GM23338 (cell line): ENCODE results near the gene USP1. TPM values are rescaled to one million over a fixed set of nuclear protein-coding genes. Genes with fewer than 3 reads are reported as not detected.

Source experiments
- ATAC-seq: fragments of 200-7000 bp; cut with Tn5 transposase; 3 replicates; pipeline ENCODE4 v1.9.1; 2020
- DNase-seq: peaks from one replicate; pipeline ENCODE4 v3.0.0-alpha.2; 2015; ENCODE audit warnings: low spot score
- H2AFZ ChIP-seq: fragments of 200-600 bp; sonication (generic); 2 replicates; pipeline ENCODE4 v1.8.0; 2016; ENCODE audit warnings: antibody characterized with exemption, mild to moderate bottlenecking, moderate library complexity
- H3F3A ChIP-seq: fragments of 200-600 bp; sonication (generic); replicated peaks from 2 replicates; pipeline ENCODE4 v1.8.0; 2017; ENCODE audit warnings: antibody characterized with exemption, mixed run types, low read depth
- H3K27ac ChIP-seq: fragments of 200-600 bp; sonication (generic); 2 replicates; pipeline ENCODE4 v1.6.1; 2016; ENCODE audit warnings: low read depth
- H3K27me3 ChIP-seq: fragments of 200-600 bp; sonication (generic); 2 replicates; pipeline ENCODE4 v1.8.0; 2016; ENCODE audit warnings: mild to moderate bottlenecking, mixed run types, moderate library complexity; ENCODE audit not compliant: insufficient read depth
- H3K36me3 ChIP-seq: fragments of 200-600 bp; sonication (generic); 2 replicates; pipeline ENCODE4 v1.8.0; 2016; ENCODE audit warnings: mild to moderate bottlenecking; ENCODE audit not compliant: insufficient read depth
- H3K4me1 ChIP-seq: fragments of 200-600 bp; sonication (generic); 2 replicates; pipeline ENCODE4 v1.8.0; 2016; ENCODE audit warnings: mild to moderate bottlenecking, moderate library complexity; ENCODE audit not compliant: insufficient read depth
- H3K4me2 ChIP-seq: fragments of 200-600 bp; sonication (generic); 2 replicates; pipeline ENCODE4 v1.7.1; 2017; ENCODE audit warnings: mixed run types
- H3K4me3 ChIP-seq: fragments of 200-600 bp; sonication (generic); 2 replicates; pipeline ENCODE4 v1.6.1; 2016; ENCODE audit warnings: mixed run types
- H3K79me2 ChIP-seq: fragments of 200-600 bp; sonication (generic); replicated peaks from 2 replicates; pipeline ENCODE4 v1.8.0; 2017; ENCODE audit warnings: mild to moderate bottlenecking; ENCODE audit not compliant: insufficient read depth
- H3K9me2 ChIP-seq: fragments of 200-600 bp; sonication (generic); 2 replicates; pipeline ENCODE4 v1.8.0; 2017; ENCODE audit not compliant: insufficient read depth
- H4K20me1 ChIP-seq: fragments of 200-600 bp; sonication (generic); replicated peaks from 2 replicates; pipeline ENCODE4 v1.8.0; 2017; ENCODE audit warnings: mild to moderate bottlenecking; ENCODE audit not compliant: insufficient read depth
- H3K27ac Mint-ChIP-seq: 2 replicates; pipeline ENCODE4 v1.8.0; 2020; ENCODE audit warnings: inconsistent platforms, mild to moderate bottlenecking, moderate library complexity, mixed read lengths
- H3K27me3 Mint-ChIP-seq: 3 replicates; pipeline ENCODE4 v1.8.0; 2022; ENCODE audit warnings: low read depth, mild to moderate bottlenecking, moderate library complexity, mixed read lengths, inconsistent platforms; ENCODE audit not compliant: insufficient read depth, poor library complexity
- H3K36me3 Mint-ChIP-seq: 3 replicates; pipeline ENCODE4 v1.8.0; 2021; ENCODE audit warnings: low read depth, mild to moderate bottlenecking, inconsistent platforms, moderate library complexity, mixed read lengths
- H3K4me1 Mint-ChIP-seq: 3 replicates; pipeline ENCODE4 v1.8.0; 2020; ENCODE audit warnings: mild to moderate bottlenecking, inconsistent platforms, mixed read lengths
- H3K4me3 Mint-ChIP-seq: 3 replicates; pipeline ENCODE4 v1.8.0; 2021; ENCODE audit warnings: moderate library complexity, mild to moderate bottlenecking, inconsistent platforms, mixed read lengths
- H3K9me3 Mint-ChIP-seq: 3 replicates; pipeline ENCODE4 v1.8.0; 2020; ENCODE audit warnings: moderate library complexity, mild to moderate bottlenecking, inconsistent platforms, mixed read lengths
- CREB1 ChIP-seq: fragments of 250-450 bp; sonication (Bioruptor Pico); IDR thresholded peaks from 2 replicates; pipeline ENCODE4 v1.5.0; 2020; ENCODE audit warnings: low read depth, mild to moderate bottlenecking, moderate library complexity
- EZH2 ChIP-seq: fragments of 200-600 bp; sonication (generic); IDR thresholded peaks from one replicate; pipeline ENCODE4 v1.8.0; 2017; ENCODE audit warnings: antibody characterized with exemption, mild to moderate bottlenecking, low read depth; ENCODE audit not compliant: unreplicated experiment
- EZH2phosphoT487 ChIP-seq: fragments of 200-600 bp; sonication (generic); IDR thresholded peaks from one replicate; pipeline ENCODE4 v1.8.1; 2018; ENCODE audit warnings: antibody characterized with exemption; ENCODE audit not compliant: unreplicated experiment
- NANOG ChIP-seq: IDR thresholded peaks from 2 replicates; pipeline ENCODE4 v1.6.1; 2016; ENCODE audit warnings: antibody characterized with exemption, borderline replicate concordance
- POLR2AphosphoS5 ChIP-seq: IDR thresholded peaks from 2 replicates; pipeline ENCODE4 v1.6.1; 2016; ENCODE audit warnings: antibody characterized with exemption, low read depth
- STAT1 ChIP-seq: IDR thresholded peaks from one replicate; pipeline ENCODE4 v1.6.1; 2016; ENCODE audit warnings: antibody characterized with exemption; ENCODE audit not compliant: unreplicated experiment
- ZNF462 ChIP-seq: fragments of 250-450 bp; sonication (Bioruptor Pico); IDR thresholded peaks from 2 replicates; pipeline ENCODE4 v1.5.0; 2020; ENCODE audit warnings: mild to moderate bottlenecking, moderate library complexity
- polyA plus RNA-seq: library from polyadenylated mRNA; unstranded; fragments of >200 nt; fragmentation: Nextera tagmentation; extraction: Ambion mirVana; gene quantifications from 2 replicates; pipeline ENCODE4 v1.2.1, GENCODE V29; 2016
- total RNA-seq: library from RNA; depleted of rRNA; stranded (reverse); fragments of >200 nt; shearing (Covaris generic); gene quantifications from 2 replicates; pipeline ENCODE4 v1.2.3, GENCODE V29; 2014

Gene USP1
- total and polyA plus RNA-seq, 2 experiments from 2014 or later: 45.6 to 74.6 TPM

DNA sequence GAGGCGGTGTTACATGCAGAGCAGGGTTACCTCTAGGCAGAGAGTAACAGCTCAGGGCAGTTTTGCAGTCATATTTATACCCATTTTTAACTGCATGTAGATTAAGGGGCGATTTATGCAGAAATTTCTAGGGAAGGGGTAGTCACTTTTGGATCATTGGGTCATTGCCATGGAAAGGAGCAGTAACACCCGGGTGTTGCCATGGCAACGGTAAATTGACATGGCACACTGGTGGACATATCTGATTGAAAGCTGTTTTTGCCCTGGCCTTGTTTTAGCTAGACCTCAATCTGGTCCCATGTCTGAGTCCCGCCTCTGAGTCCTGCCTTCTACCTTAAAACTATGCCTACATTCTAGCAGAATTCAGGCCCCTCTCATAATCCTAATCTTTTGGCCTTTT lies 11.8 kb upstream of the USP1 start:
- Mint-ChIP-seq H3K4me1 (peaks cover 4% of the 10 kb centered on the region; the same call in 1 of the 3 replicates), H3K36me3 (no peaks in the 10 kb centered on the region), H3K4me3 (no peak overlapping the region), H3K9me3 (no peaks in the 10 kb centered on the region), H3K27ac (no peak overlapping the region), H3K27me3 (no peaks in the 10 kb centered on the region)
- no peaks in the 10 kb centered on the region for H3K36me3 ChIP-seq
- H3K27ac ChIP-seq: no peak overlapping the region
- no peaks in the 10 kb centered on the region for H4K20me1 ChIP-seq
- H3K4me1 ChIP-seq: no peaks in the 10 kb centered on the region
- H3K4me2 ChIP-seq: no peak overlapping the region
- H3K79me2 ChIP-seq: no peaks in the 10 kb centered on the region
- no peak overlapping the region for H2AFZ ChIP-seq
- DNase-seq (no peak), ATAC-seq (no peak)
- no peaks in the 10 kb centered on the region; the same call in 1 of the 2 replicates for H3K9me2 ChIP-seq
- H3K27me3 ChIP-seq: no peaks in the 10 kb centered on the region
- H3K4me3 ChIP-seq: no peak overlapping the region
- no peaks in the 10 kb centered on the region for H3F3A ChIP-seq
- no peak for TF ChIP-seq EZH2phosphoT487
- no peak for TF ChIP-seq EZH2

GRCh38 chr1:62426237-62426636 lies 10.6 kb upstream of the USP1 start:
- Histone ChIP-seq H3K27me3 (no peaks in the 10 kb centered on the region), H3K79me2 (no peaks in the 10 kb centered on the region), H3K36me3 (no peaks in the 10 kb centered on the region), H3K4me2 (no peak overlapping the region), H3K4me3 (no peak overlapping the region), H3K9me2 (no peaks in the 10 kb centered on the region; the same call in 1 of the 2 replicates), H3K4me1 (no peaks in the 10 kb centered on the region), H2AFZ (no peak overlapping the region), H3K27ac (no peak overlapping the region), H4K20me1 (no peaks in the 10 kb centered on the region), H3F3A (no peaks in the 10 kb centered on the region)
- H3K4me1 Mint-ChIP-seq: peaks cover 4% of the 10 kb centered on the region; the same call in 1 of the 3 replicates
- DNase-seq: no peak
- H3K9me3 Mint-ChIP-seq: no peaks in the 10 kb centered on the region
- no peak overlapping the region for H3K4me3 Mint-ChIP-seq
- no peak overlapping the region for H3K27ac Mint-ChIP-seq
- H3K27me3 Mint-ChIP-seq: no peaks in the 10 kb centered on the region
- no peak for ATAC-seq
- TF ChIP-seq POLR2AphosphoS5: no peak
- no peak for TF ChIP-seq EZH2phosphoT487
- no peak for TF ChIP-seq STAT1
- no peak for TF ChIP-seq CREB1
- no peak for TF ChIP-seq ZNF462
- TF ChIP-seq EZH2: no peak
- no peak for TF ChIP-seq NANOG
- H3K36me3 Mint-ChIP-seq: no peaks in the 10 kb centered on the region
